GM21619 (cell line): ENCODE data around the gene TTC22.
A peak's percentile ranks its signal among the peaks of the same experiment; 100 is the strongest.

ENCODE experiments used
- ATAC-seq: cut with Tn5 transposase; IDR thresholded peaks from one replicate; pipeline ENCODE4 v1.9.1; 2021; ENCODE audit not compliant: unreplicated experiment

The TTC22 gene

DNA sequence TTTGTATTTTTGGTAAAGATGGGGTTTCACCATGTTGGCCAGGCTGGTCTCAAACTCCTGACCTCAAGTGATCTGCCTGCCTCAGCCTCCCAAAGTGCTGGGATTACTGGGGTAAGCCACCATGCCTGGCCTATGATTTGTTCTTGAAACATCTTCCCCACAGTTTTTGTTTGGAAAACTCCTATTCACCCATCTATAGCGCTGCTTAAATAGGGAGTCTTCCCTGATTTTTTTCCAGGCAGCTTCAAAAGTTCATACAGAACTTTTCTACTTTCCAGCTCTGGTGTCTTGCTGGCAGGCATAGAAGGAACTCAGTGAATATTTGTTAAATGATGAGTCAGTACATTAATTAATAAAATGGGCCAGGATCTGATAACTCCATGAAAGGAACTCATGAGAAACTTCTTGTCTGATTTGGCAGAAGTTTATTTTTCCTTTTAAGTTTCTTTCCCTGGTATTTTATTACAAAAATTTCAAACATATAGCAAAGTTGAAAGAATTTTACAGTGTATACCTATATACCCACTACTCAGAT, 33.0 kb upstream of the TTC22 start:
- no peak for ATAC-seq

DNA sequence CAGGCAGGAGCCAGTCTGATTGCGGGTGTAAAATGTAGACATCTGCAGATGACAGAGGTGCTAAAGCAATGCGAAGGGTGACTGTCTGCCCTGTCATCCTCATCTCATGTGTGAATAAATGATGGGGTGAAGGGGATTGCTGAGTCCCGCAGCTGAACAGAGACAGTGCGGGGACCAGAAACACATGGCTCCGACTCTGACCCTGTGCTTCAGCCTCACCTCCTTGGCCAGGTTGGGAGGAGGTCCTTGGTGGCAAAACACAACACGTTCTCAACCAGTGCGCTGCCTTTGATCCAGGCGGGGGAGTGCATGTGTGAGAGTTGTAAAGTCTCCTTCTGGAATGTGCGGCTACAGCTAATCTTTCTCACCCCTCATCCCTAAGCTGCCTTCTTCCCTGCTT, 32.0 kb upstream of the TTC22 start:
- no peak for ATAC-seq

DNA sequence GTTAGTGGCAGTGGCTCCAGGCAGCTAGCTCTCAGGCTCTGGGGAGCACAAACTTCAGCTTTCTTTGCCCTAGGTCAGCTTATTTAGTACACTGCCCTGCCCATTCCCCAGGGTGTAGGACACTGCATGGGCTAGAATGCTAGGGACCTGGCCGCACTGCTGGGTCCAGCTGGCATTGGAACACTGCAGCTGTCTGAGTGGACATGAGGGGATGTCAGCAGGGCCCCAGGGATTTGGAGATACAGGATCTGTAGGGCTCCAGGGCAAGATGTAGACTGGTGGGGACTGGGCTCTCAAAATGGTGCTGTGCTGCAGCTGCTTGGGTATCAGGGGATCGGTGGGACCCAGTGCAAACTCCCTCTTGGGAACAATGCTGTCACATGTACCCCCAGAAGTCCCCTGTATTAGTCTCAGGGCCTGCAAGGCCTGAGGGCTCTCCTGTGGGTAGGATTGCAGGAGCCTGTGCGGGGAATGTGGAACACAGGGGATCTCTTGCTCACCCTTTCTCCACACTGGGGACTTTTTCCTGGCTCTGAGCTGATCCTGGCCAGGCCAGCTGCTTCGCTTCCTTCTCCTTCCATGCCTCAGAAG, 25.2 kb upstream of the TTC22 start:
- no peak for ATAC-seq

DNA sequence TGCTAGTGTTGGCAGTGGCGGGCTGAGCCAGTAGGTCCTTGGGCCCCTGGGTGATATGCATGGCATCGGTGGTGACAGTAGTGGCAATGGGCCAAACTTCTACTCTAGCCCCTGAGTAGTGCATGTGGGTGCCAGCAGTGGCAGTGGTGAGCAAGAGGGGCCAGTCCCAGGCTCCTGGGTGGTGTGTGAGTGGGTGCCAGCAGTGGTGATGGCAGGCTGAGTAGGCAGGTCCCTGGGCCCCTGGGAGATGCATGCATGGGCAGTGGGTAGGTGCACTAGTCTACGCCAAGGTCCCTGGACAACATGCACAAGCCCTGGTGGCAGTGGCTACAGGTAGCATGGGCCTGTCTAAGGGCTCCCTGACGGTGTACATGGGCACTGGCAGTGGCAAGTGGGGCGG, 24.6 kb upstream of the TTC22 start:
- ATAC-seq, result no peak

GRCh38 chr1:54823670-54824069, 22.5 kb upstream of the TTC22 start:
- no peak for ATAC-seq

DNA sequence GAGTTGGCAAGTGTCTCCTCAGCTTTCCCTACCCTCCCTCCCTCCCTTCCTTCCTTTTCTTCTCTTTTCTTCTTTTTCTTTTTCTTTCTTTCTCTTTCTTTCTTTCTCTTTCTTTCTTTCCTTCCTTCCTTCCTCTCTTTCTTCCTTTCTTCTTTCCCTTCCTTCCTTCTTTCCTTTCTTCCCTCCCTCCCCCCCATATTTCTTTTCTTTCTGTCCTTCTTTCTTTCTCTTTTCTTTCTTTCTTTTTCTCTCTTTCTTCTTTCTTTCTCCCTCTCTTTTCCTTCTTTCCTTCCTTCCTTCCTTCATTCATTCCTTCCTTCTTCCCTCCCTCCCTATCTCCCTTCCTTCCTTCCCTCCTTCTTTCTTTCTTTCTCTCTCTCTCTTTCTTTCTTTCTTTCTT, 18.6 kb upstream of the TTC22 start:
- ATAC-seq, result no peak

- no peak for ATAC-seq
Measured at GRCh38 chr1:54819195-54819536, 18.0 kb upstream of the TTC22 start.

DNA sequence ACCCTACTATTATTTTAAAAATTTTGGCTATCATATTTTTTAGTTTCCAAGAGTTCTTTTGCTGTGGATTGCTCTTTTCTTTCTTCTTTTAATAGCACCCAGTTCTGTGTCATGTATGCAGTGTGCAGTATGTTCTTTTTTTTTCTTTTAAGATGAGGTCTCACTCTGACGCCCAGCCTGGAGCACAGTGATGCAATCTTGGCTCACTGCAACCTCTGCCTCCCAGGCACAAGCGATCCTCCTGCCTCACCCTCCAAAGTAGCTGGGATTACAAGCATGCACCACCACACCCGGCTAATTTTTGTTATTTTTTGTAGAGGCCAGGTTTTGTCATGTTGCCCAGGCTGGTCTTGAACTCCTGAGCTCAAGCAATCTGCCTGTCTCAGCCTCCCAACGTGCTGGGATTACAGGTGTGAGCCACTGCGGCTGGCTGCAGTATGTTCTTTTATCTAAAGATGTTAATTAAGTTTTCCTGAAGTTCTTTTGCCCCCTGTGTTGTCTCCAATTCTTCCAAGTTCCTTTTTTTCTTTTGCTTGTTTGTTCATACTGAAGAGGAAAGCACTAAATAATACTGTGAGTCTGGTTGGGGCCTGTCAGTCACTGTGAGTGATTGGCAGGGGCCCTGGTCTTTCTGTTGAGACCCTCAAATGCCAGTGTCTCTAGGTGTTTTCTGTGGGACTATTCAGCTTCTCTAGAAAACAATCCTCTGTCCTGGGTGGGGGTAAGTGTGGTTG, 17.5 kb upstream of the TTC22 start:
- no peak for ATAC-seq

- ATAC-seq, result no peak
Measured at GRCh38 chr1:54816951-54817350, 15.8 kb upstream of the TTC22 start.

GRCh38 chr1:54816130-54816529, 15.0 kb upstream of the TTC22 start:
- no peak for ATAC-seq

DNA sequence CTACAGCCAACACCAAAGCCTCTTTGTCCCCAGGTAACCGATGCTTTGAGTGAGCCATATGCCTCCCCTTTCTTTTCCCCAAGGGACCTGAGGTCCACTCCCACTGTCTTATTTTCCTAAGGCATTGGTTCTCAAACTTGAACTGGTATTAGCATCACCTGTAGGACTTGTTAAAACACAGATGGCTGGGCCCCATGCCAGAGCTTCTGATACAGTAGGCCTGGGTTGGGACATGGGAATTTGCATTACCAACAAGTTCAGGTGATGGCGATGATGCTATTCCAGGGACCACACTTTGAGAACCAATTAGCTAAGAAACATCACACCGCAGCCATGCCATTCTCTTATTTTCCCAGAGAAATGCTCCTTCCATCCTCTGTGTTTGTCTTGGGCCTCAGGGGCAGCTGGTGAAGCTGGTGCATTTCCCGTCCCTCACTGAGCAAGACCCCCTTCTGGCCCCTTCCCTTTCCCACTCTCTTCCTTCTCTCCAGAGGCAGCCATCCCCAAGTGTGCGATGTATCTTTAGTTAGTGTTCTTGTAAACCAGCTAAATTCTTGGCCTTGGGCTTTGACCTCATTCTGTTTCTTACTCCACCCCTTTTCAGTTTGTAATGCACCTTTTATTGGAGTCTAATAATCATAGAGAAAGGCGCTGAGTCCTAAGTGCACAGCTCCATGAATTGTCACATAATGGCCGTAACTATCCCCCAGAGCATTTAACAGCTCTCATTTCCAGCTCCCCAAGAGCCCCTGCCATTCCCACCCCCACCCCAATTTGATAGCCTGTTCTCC, 14.2 kb upstream of the TTC22 start:
- ATAC-seq, result no peak

GRCh38 chr1:54814571-54814970, 13.4 kb upstream of the TTC22 start:
- no peak for ATAC-seq

- no peak for ATAC-seq
Measured at GRCh38 chr1:54814126-54814498, 13.0 kb upstream of the TTC22 start.

DNA sequence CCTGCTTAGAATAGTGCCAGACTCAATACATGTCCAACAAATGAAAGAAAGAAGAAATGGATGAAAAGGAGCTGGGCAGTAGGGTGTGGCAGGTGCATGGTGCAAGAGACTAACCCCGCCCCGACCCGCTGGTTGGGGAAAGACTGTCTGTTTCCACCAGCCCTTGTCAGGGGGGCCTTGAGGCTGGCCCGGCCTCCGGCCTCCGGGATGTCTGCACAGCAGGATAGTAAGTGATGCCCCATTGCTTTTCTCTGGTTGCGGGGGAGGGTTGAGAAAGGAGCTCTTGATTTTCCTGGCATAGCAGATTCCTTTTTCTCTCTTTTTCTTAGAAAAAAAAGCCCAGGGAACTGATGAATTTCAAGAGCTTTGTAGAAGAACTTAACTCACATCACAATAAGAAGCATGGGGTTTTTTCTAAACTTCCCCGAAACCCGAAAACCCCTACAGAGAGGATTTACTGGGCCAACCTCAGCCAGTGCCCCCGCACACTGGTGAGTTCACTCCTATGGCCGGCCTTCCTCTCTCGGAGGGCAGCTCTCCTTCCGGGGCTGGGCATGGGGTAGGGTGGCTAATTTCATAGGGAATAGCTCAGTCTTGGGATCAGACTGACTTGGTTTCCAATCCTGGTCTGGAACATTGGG, 12.5 kb upstream of the TTC22 start:
- ATAC-seq, result no peak

DNA sequence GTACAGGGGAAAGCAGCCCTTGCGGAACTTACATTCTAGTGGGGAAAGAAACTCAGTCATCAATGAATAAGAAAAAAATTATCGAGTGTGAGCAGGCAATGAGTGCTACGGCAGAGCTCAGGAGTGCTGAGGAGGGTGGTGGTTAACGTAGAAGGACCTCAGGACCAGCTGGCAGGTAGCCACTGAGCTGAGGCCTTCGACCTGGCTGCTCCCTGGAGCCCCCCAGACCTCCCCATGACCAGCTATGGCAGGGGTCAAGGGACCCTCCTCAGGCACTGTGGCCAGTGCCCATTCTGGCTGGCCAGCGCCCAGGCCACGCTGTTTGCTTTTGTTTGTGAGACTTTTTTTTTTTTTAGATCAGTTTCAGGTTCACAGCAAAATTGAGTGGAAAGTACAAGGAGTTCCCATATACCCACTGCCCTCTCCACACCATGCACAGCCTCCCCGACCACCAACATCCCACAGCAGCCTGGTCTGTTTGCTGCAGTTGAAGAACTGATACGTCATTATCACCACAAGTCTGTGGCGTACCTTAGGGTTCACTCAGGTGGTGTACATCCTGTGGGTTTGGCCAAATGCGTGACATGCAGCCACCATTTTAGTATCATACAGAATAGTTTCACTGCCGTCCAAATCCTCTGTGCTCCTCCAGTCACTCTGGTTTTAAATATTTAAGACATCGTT, 11.8 kb upstream of the TTC22 start:
- no peak for ATAC-seq

DNA sequence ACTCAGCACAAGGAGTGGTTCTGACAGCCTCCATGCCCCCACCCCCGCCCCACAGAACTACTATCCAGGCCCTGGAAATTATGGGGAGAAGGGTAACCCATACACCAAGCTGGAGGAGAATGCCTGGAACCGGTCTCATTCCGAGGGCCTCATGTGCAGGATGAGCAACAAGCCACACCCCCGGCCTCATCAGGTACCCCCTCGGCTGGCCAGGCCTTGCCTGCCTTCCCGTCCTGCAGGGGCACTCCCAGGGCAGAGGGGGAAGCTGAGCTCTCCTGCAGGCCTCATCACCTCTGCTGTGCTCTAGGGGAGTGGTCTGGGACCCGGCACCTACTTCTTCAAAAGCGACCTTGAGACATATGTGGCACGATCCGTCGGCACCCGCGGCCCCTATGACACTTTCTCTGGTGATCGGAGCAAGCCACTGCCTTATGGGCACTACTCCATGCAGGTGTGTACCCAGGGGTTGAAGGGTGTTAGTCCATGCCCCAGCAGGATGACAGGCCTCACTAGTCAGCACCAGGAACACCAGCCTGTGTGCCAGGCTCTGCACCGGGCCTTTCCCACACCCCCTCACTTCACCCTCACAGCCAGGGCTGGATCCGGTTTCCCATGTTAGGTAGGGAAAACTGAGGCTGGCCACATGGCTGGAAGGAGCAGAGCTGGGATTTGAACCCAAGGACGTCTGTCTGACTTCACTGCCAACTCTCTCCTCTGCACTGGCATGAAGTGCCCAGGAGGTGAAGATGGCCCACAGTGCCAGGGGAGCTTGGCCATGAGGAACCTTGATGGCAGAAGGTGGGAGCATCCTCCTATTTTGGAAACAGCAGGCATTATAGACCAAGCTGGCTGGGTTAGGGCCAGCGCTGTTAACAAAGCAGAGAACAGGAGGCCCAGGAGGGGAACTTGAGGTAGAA, 10.9 kb upstream of the TTC22 start:
- ATAC-seq, result no peak

- ATAC-seq, result no peak
Measured at GRCh38 chr1:54811066-54811465, 9.9 kb upstream of the TTC22 start.

DNA sequence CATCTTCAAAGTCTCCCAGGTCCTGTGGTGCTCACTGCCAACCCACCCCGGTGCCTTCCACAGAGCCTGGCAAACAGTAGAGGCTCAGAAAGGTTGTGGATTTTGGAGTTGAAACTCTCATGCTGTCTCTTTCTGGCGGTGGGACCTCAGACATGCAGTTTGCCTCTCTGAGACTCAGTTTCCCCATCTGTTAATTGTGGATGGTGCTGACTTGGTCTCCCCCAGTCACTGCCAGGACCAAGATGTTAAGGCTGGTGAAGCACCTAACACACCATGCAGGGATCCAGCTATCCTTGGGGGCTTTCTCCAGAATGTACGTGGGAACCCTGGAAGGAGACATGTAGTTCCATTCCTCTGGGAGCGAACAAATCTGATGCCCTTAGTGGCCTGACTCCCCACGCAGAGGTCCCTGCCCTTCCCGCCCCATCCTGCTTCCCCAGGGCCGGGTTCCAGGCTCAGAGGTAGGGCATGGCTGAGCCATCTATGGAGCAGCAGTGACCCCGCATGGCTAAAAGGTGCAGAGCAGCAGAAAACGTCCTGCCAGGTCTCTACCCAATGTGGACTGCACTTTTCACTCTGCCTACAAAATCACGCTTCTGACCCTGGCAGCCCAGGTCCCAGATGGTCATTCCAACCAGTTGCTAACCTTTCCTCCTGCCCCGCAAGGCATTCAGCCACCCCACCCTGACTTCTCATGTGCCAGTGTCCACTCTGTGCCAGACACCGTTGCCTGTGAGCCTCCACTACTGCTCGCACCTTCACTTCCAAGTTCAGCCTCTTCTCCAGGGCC, 9.2 kb upstream of the TTC22 start:
- peak; percentile 78 for ATAC-seq

DNA sequence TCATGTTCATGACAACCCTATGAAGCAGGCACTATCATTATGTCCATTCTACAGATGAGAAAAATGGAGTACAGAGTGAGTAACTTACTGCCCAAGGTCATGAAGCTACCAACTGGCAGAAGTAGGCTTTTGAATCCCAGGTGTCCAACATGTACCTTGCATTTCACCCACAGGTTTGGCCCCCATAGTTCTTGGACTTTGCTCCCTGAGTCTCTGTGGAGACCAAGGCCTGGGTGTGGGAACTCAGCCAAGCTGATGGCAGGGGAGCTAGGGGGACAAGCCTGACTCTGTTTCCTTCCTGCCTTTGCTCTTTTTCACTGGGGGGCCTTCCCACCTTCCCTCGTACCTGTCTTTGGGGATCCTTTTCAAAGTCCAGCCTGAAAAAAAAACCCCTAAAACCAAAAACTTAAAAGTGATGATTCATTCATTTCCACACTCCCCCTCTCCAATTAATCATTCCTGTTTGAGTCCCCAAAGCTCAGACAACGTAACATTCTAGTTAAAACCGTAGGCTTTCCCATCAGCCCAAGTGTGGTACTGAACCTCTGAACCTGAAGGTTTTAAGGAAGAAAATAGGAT, 8.5 kb upstream of the TTC22 start:
- no peak for ATAC-seq
